Aorta (tissue), 5 donors: Measurements from ENCODE around the gene IGF1R. TPM values are rescaled to one million over a fixed set of nuclear protein-coding genes. Genes with fewer than 3 reads are reported as not detected.
A peak's percentile ranks its signal among the peaks of the same experiment; 100 is the strongest.

Experiments used
- ATAC-seq: fragments of 200-7000 bp; cut with Tn5 transposase; one replicate; pipeline ENCODE4 v1.9.1; 2022; ENCODE audit warnings: moderate library complexity; ENCODE audit not compliant: low FRiP score
- DNase-seq, 2 donors: peaks; one replicate each; pipeline ENCODE4 v3.0.0-alpha.2; 2020
- H3K27ac ChIP-seq, 2 donors: one replicate each; pipeline ENCODE4 v1.5.1; 2013; ENCODE audit warnings: low read length in 2 of 2, mild to moderate bottlenecking in 2 of 2, moderate library complexity in 2 of 2, control low read depth in 1 of 2, inconsistent platforms in 1 of 2, low read depth in 1 of 2
- H3K27me3 ChIP-seq, 2 donors: one replicate each; pipeline ENCODE4 v1.6.1; 2013; ENCODE audit warnings: control low read depth in 1 of 2, low read length in 1 of 2, mild to moderate bottlenecking in 1 of 2, moderate library complexity in 1 of 2; ENCODE audit not compliant: insufficient read depth in 2 of 2, control insufficient read depth in 1 of 2
- H3K36me3 ChIP-seq, 2 donors: one replicate each; pipeline ENCODE4 v1.6.1; 2013; ENCODE audit warnings: control low read depth in 1 of 2, low read length in 1 of 2, mild to moderate bottlenecking in 1 of 2; ENCODE audit not compliant: insufficient read depth in 2 of 2, control insufficient read depth in 1 of 2
- H3K4me1 ChIP-seq, 2 donors: one replicate each; pipeline ENCODE4 v1.6.1; 2013; ENCODE audit warnings: low read length in 2 of 2, control low read depth in 1 of 2, mild to moderate bottlenecking in 1 of 2, moderate library complexity in 1 of 2; ENCODE audit not compliant: insufficient read depth in 2 of 2, control insufficient read depth in 1 of 2
- H3K4me3 ChIP-seq, 2 donors: one replicate each; pipeline ENCODE4 v1.5.1; 2013; ENCODE audit warnings: low read length in 2 of 2, control low read depth in 1 of 2, mild to moderate bottlenecking in 1 of 2
- H3K9me3 ChIP-seq: one replicate; pipeline ENCODE4 v1.6.1; 2013; ENCODE audit warnings: mild to moderate bottlenecking, low read length; ENCODE audit not compliant: control insufficient read depth
- WGBS, 2 donors: extraction: QIAGEN DNeasy Blood & Tissue Kit; methylation state at CpG; one replicate each; pipeline ENCODE4 v1.1.7; 2013; 5-methylcytosine and 5-hydroxymethylcytosine counted together
- intact Hi-C, 2 donors: fragments of 100-400 bp; cut with DNase I; formaldehyde crosslinking; loops; one replicate each; pipeline versions ENCODE4 v1.14.2 to v1.15.0; 2022
- polyA plus RNA-seq, 2 donors: library from polyadenylated mRNA; stranded (reverse); fragments of 200-250 nt; gene quantifications; one replicate each; pipeline ENCODE4 v1.2.3, GENCODE V29; 2013
- total RNA-seq, 2 donors: library from RNA; stranded (reverse); fragmentation: NEBNext Ultra II Directional; extraction: Animal tissue kit (Norgen Biotek cat#: 25700); gene quantifications; one replicate each; pipeline ENCODE4 v1.2.1, GENCODE V29; 2021
- donor health status: healthy with polysubstance abuse.
- donor health status: Bipolar disorder and iron deficiency.
- donor health status: DM: no; HTN: no; CAD: no.
- donor health status: DM: no; HTN: no; CAD: no.
- donor health status: DM: yes; HTN: yes; CAD: no.

The IGF1R gene
- total and polyA plus RNA-seq, 4 donors: 7.5 to 137 (median 50.7) TPM

DNA sequence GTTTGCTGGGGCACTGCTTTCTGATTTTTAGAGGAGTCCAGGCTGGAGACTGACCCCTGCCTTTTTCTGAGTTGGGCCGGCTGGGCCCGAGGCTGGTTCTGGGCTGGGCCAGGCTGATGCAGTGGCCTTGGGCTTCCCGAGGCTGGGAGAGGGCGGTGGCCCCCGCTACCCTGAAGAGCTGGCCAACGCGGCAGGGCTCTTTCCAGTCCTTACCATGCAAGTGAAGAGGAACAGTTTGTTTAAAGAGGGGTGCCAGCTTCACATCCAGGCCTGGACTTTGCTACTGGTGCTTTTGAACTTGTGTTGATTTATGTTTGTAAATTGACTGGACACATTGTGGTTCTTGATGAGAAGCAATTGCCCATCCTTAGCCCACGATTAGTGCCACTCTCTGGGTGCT, 15.3 kb downstream of the IGF1R start:
- WGBS, 2 donors: 43 to 44% methylated on average over 8 of the region's 8 CpGs
- Histone ChIP-seq H3K4me3 (no peak overlapping the region), H3K36me3 (no peaks in the 10 kb centered on the region), H3K27me3 (no peaks in the 10 kb centered on the region), H3K4me1 (peaks cover 6 to 11% of the 10 kb centered on the region in 2 donors), H3K27ac (no peak overlapping the region), H3K9me3 (no peaks in the 10 kb centered on the region)
- no peak for DNase-seq
- intact Hi-C loops: loop anchor here in 1 of 2 donors (10.0 kb wide), 1 partner anchor 281 kb away; no protein-coding TSS in a partner anchor
- ATAC-seq: no peak

DNA sequence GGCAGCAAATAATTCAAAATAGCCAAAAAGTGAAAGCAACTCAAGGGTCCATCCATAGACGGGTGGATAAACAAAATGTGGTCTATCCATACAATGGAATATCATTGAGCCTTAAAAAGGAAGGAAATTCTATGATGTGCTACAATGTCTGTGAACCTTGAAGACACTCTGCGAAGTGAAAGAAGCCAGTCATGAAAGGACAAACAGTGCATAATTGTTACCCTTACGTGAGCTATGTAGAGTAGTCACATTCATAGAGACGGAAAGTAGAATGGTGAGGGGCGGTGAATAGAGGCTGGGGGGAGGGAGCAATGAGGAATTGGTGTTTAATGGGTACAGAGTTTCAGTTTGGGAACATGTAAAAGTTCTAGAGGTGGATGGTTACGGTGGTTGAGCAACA, 18.1 kb downstream of the IGF1R start:
- peaks cover 8 to 27% of the 10 kb centered on the region in 2 donors for H3K4me1 ChIP-seq
- H3K27me3 ChIP-seq: no peaks in the 10 kb centered on the region
- intact Hi-C loops: loop anchor here in 1 of 2 donors (10.0 kb wide), 1 partner anchor 278 kb away; no protein-coding TSS in a partner anchor
- ATAC-seq (no peak), DNase-seq (no peak)
- H3K4me3 ChIP-seq: no peak overlapping the region
- H3K9me3 ChIP-seq: no peaks in the 10 kb centered on the region
- 95 to 98% methylated on average over 6 of the region's 6 CpGs for WGBS, 2 donors
- no peaks in the 10 kb centered on the region for H3K36me3 ChIP-seq
- no peak overlapping the region for H3K27ac ChIP-seq

DNA sequence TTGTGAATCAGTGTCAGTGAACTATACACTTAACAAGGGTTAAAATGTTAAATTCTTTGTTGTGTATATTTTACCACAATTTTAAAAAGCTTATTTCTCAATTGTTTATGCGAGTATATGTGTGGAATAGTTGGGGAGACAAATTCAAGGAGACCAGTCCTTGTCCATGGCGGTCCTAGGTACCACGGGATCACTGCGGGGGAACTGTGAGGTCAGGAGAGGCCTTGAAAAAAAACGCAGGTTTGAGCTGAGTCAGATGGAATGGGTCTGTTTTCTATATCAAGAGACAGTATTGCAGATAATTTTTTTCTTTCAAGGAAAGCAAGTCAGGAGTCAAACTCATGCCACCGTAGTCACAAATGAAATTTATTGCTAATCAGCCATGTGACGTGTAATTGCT, 18.5 kb downstream of the IGF1R start:
- H3K27me3 ChIP-seq: no peaks in the 10 kb centered on the region
- peaks cover 6 to 26% of the 10 kb centered on the region in 2 donors for H3K4me1 ChIP-seq
- no peak overlapping the region for H3K27ac ChIP-seq
- no peaks in the 10 kb centered on the region for H3K9me3 ChIP-seq
- no peak for DNase-seq
- H3K4me3 ChIP-seq: no peak overlapping the region
- no peak for ATAC-seq
- H3K36me3 ChIP-seq: no peaks in the 10 kb centered on the region
- intact Hi-C loops: loop anchor here in 1 of 2 donors (10.0 kb wide), 1 partner anchor 278 kb away; no protein-coding TSS in a partner anchor
- 87 to 89% methylated on average over 7 of the region's 7 CpGs for WGBS, 2 donors

DNA sequence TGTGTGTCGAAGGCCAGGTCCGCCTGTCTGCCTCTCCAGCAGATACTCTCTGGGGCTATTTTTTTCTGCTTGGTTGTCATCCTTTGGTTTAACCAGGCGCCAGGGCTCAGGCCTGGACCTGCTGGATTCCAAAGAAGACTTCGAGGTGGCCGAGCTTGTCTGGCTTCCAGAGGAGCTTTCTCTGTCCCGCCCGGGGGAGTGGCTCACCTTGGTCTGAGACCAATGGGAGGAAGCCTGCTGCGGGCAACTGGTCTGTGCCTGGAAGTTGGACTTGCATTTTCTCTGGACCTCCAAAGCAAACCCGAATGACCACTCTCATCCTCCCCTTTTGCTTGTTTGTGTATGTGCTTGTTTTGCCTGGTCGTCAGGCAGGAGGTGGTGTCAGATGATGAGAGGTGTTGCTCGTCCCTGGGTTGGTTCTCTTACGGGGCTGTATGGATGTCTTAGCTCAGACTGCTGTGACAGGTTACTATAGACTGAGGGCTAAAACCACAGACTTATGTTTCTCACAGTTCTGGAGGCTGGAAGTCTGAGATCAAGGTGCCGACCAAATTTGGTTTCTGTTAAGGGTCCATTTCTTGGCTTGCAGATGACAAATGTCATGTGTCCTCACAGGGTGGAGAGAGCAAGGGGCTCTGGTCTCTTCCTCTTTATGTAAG, 19.3 kb downstream of the IGF1R start:
- 90 to 91% methylated on average over 13 of the region's 13 CpGs for WGBS, 2 donors
- intact Hi-C loops: loop anchor here in 1 of 2 donors (10.0 kb wide), 1 partner anchor 277 kb away; no protein-coding TSS in a partner anchor
- Histone ChIP-seq H3K27me3 (no peaks in the 10 kb centered on the region), H3K27ac (no peak overlapping the region), H3K4me1 (peaks cover 6 to 24% of the 10 kb centered on the region in 2 donors), H3K36me3 (no peaks in the 10 kb centered on the region), H3K4me3 (no peak overlapping the region), H3K9me3 (no peaks in the 10 kb centered on the region)
- no peak for ATAC-seq
- DNase-seq: no peak

DNA sequence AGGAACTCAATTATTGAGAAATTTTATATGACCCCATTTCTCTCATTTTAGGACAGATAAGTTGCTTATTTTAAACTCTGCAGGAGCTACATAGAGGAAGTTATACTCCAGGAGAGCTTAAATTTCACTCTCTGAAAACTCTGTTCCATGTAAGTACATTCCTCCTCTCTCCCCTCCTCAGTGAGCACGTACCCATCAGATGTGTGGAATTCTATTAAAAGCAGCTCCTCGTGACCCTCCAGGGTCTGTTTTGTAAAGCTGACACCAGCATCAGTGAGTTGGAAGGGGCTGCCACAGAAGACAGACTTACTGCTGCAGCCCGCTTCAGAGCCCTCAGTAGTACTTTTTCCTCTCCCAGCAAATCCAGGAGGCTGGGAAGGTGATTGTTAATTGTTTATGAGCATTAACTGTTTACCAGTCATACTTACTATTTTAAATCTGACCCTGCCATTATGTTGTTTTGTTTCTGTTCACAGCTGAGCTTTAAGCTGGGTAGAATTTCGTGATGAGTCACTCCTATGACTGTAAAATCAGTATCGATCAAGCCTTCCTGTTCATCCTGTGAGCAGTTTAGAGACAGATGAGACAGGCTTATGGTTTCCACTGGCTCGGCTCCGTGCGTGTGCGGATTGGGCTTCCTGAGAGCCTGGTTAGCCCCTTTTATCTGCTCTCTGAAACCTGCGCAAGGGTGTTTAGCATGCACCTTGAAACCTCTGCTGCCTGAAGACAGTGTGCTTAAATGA, 20.4 kb downstream of the IGF1R start:
- Histone ChIP-seq H3K4me3 (no peak overlapping the region), H3K27ac (peak overlapping the region in 1 of 2 donors; percentile 56), H3K27me3 (no peaks in the 10 kb centered on the region), H3K36me3 (no peaks in the 10 kb centered on the region), H3K9me3 (no peaks in the 10 kb centered on the region), H3K4me1 (peaks cover 9 to 29% of the 10 kb centered on the region in 2 donors)
- ATAC-seq (peak; percentile 6), DNase-seq (no peak)
- intact Hi-C loops: loop anchor here in 1 of 2 donors (10.0 kb wide), 1 partner anchor 276 kb away; no protein-coding TSS in a partner anchor
- WGBS, 2 donors: 27 to 31% methylated on average over 10 of the region's 10 CpGs

DNA sequence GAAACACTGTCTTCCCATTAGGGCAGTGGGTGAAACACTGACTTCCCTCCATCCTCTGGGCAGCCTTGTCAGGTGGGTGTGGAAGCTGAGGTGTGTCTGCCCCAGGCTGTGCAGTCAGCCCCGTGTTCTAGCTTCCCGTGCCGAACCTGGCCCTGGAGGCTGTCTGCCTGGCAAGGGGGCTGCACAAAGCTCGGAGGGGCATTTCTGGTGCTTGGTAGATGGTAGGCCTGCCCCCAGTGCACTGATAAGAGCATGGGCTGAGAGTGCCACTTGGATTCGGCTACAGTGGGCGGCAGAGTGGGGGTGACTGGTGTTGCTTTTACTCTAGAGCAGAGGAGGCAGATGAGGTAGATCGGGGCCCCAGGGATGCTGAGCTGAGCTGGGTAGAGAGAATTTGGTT, 21.3 kb downstream of the IGF1R start:
- peak overlapping the region in 1 of 2 donors; percentile 58 for H3K27ac ChIP-seq
- DNase-seq (no peak), ATAC-seq (no peak)
- no peaks in the 10 kb centered on the region for H3K9me3 ChIP-seq
- intact Hi-C loops: loop anchor here (5.0 to 10.0 kb wide), 2 partner anchors 58 to 275 kb away; no protein-coding TSS in a partner anchor
- H3K36me3 ChIP-seq: no peaks in the 10 kb centered on the region
- H3K4me1 ChIP-seq: peaks cover 9 to 31% of the 10 kb centered on the region in 2 donors
- no peak overlapping the region for H3K4me3 ChIP-seq
- no peaks in the 10 kb centered on the region for H3K27me3 ChIP-seq
- WGBS, 2 donors: 55 to 59% methylated on average over 7 of the region's 7 CpGs

DNA sequence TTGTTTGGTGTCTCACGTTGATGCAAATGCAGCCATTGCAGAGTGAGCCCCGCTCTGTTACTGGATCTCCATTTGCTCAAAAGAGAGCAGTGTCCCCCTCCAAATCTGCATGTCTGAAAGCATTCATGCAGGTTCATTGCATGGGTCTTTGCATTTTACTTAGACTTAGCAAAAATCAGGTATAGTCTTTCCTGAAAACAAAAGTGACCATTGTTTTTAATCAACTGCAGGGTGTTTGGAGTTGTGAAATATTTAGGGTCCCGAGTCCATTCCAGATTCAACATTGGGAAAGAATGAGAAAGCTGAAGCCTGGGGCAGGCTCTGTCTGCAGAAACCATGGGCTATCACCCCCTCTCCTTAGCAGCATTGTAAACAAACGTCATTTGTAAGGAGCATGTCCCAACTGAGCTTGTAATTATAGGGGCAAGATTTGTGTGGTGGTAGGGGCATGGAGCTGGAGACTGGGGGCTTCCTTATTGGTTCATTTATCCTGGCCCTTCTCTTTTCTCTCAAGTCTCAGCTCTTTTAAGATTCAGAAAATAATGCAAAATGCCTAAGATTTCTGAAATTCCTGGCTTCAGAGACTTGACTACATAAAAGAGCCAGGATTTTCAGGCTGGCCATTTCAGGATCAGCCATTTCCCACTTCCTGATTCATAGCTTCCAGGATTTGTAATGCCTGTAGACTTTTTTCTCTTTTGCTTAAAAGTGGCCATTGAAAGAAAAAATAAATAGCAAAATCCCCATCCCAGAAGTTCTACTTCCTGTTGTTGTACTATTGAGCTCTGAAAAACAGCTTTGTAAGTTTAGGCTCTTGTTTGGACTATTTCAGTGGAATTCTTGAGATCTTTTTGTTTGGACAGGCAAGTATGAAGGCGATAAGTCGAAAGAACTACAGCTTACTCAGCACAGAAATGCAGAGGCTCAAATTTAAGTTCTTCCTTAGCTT, 23.0 kb downstream of the IGF1R start:
- H3K36me3 ChIP-seq: no peaks in the 10 kb centered on the region
- intact Hi-C loops: loop anchor here (5.0 kb wide), 1 partner anchor 56 kb away; no protein-coding TSS in a partner anchor
- peaks cover 9 to 31% of the 10 kb centered on the region in 2 donors for H3K4me1 ChIP-seq
- ATAC-seq (no peak), DNase-seq (no peak)
- H3K27ac ChIP-seq: peak overlapping the region; percentile 73 to 97
- 8 to 13% methylated on average over 6 of the region's 6 CpGs for WGBS, 2 donors
- H3K4me3 ChIP-seq: no peak overlapping the region
- no peaks in the 10 kb centered on the region for H3K9me3 ChIP-seq
- H3K27me3 ChIP-seq: no peaks in the 10 kb centered on the region

DNA sequence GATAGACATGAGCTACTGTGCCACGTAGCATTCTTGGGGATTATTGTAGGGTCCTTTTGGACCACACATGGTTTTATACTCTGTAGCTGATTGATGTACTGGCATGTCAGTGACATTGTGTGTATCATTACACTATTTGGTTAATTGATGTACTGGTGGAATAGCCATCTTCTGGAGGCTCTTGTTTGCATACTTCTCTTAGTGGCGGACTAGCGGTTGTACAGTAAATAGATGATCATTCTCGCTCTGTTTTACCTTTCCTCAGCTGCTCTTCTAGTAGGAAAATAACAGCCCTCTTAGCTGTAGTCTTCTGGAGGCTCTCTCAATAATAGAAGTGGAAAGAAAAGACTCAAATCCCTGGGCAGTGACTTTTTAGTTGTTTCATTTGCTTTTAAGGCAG, 24.8 kb downstream of the IGF1R start:
- DNase-seq (no peak), ATAC-seq (no peak)
- peak overlapping the region; percentile 78 to 96 for H3K27ac ChIP-seq
- intact Hi-C loops: loop anchor here (5.0 kb wide), 1 partner anchor 54 kb away; no protein-coding TSS in a partner anchor
- peaks cover 8 to 31% of the 10 kb centered on the region in 2 donors for H3K4me1 ChIP-seq
- H3K4me3 ChIP-seq: no peak overlapping the region
- H3K36me3 ChIP-seq: no peaks in the 10 kb centered on the region
- WGBS, 2 donors: 82 to 90% methylated on average over 4 of the region's 4 CpGs
- H3K9me3 ChIP-seq: no peaks in the 10 kb centered on the region
- H3K27me3 ChIP-seq: no peaks in the 10 kb centered on the region
